HEK293 (cell line): ENCODE data around the gene CELA1.

Experiments
- CTCF ChIA-PET: fragments of 350-600 bp; formaldehyde crosslinking; extraction: SDS; loops from one replicate; lab custom pipeline; 2021; ENCODE audit warnings: antibody characterized with exemption; lab: Yijun Ruan, JAX
- POLR2A ChIA-PET: fragments of 300-600 bp; formaldehyde crosslinking; extraction: SDS; loops from one replicate; lab custom pipeline; 2020; ENCODE audit warnings: antibody characterized with exemption, inconsistent platforms; lab: Yijun Ruan, JAX
- H3K27ac ChIP-seq: fragments of 200-500 bp; sonication (Bioruptor generic); 2 replicates; pipeline ENCODE4 v1.5.1; 2014; ENCODE audit warnings: low read depth, low read length, control low read depth, inconsistent platforms; ENCODE audit errors: extremely low read depth
- H3K36me3 ChIP-seq, 2 experiments: fragments of 200-500 bp in 1 of 2; sonication (Bioruptor generic) in 1 of 2; 1 replicate in 1 of 2; 2 replicates in 1 of 2; pipeline ENCODE4 v1.5.1; 2014 to 2017; ENCODE audit warnings: inconsistent platforms in 2 of 2, low read length in 2 of 2; ENCODE audit not compliant: control insufficient read depth in 2 of 2, insufficient read depth in 1 of 2
- H3K4me1 ChIP-seq: fragments of 200-500 bp; sonication (Bioruptor generic); 2 replicates; pipeline ENCODE4 v1.5.1; 2014; ENCODE audit warnings: mild to moderate bottlenecking, low read length, inconsistent platforms; ENCODE audit not compliant: control insufficient read depth, insufficient read depth
- H3K4me3 ChIP-seq: 2 replicates; pipeline ENCODE4 v1.5.1; 2011; ENCODE audit warnings: low read depth, mild to moderate bottlenecking, control low read depth, low read length, moderate library complexity
- H3K9me3 ChIP-seq: fragments of 200-500 bp; sonication (Bioruptor generic); 2 replicates; pipeline ENCODE4 v1.5.1; 2014; ENCODE audit warnings: low read depth, low read length, inconsistent platforms; ENCODE audit not compliant: control insufficient read depth, insufficient read depth
- BCL11B ChIP-seq: fragments of 450-650 bp; formaldehyde crosslinking; IDR thresholded peaks from 2 replicates; pipeline ENCODE4 v1.5.1; 2016; ENCODE audit warnings: low read depth, missing biosample characterization, missing genetic modification characterization
- KLF1 ChIP-seq: fragments of 450-650 bp; formaldehyde crosslinking; IDR thresholded peaks from 2 replicates; pipeline ENCODE4 v1.5.1; 2016; ENCODE audit warnings: missing biosample characterization, missing genetic modification characterization
- KLF8 ChIP-seq: fragments of 450-650 bp; formaldehyde crosslinking; IDR thresholded peaks from 2 replicates; pipeline ENCODE4 v1.5.1; 2016; ENCODE audit warnings: missing biosample characterization, missing genetic modification characterization
- MZF1 ChIP-seq: fragments of 450-650 bp; formaldehyde crosslinking; IDR thresholded peaks from 2 replicates; pipeline ENCODE4 v1.5.1; 2017; ENCODE audit warnings: missing biosample characterization, missing genetic modification characterization, borderline replicate concordance
- SCRT2 ChIP-seq: fragments of 450-650 bp; formaldehyde crosslinking; IDR thresholded peaks from 2 replicates; pipeline ENCODE4 v1.5.1; 2016; ENCODE audit warnings: missing biosample characterization, missing genetic modification characterization
- WT1 ChIP-seq: fragments of 450-650 bp; formaldehyde crosslinking; IDR thresholded peaks from 2 replicates; pipeline ENCODE4 v1.5.1; 2016; ENCODE audit warnings: missing biosample characterization, missing genetic modification characterization
- YY1 ChIP-seq: fragments of 450-650 bp; formaldehyde crosslinking; IDR thresholded peaks from 2 replicates; pipeline ENCODE4 v1.5.1; 2018; ENCODE audit warnings: missing biosample characterization, missing genetic modification characterization
- ZBTB7A ChIP-seq: fragments of 450-650 bp; formaldehyde crosslinking; IDR thresholded peaks from 2 replicates; pipeline ENCODE4 v1.5.1; 2016; ENCODE audit warnings: low read depth, missing biosample characterization, missing genetic modification characterization
- ZNF16 ChIP-seq: fragments of 450-650 bp; formaldehyde crosslinking; IDR thresholded peaks from 2 replicates; pipeline ENCODE4 v1.5.1; 2016; ENCODE audit warnings: low read depth, missing biosample characterization, missing genetic modification characterization
- ZNF48 ChIP-seq: fragments of 450-650 bp; formaldehyde crosslinking; IDR thresholded peaks from 2 replicates; pipeline ENCODE4 v1.5.1; 2016; ENCODE audit warnings: missing biosample characterization, missing genetic modification characterization
- ZNF514 ChIP-seq: fragments of 450-650 bp; formaldehyde crosslinking; IDR thresholded peaks from 2 replicates; pipeline ENCODE4 v1.5.1; 2016; ENCODE audit warnings: missing biosample characterization, missing genetic modification characterization
- ZNF623 ChIP-seq: fragments of 450-650 bp; formaldehyde crosslinking; IDR thresholded peaks from 2 replicates; pipeline ENCODE4 v1.5.1; 2016; ENCODE audit warnings: missing biosample characterization, missing genetic modification characterization
- ZSCAN30 ChIP-seq: fragments of 450-650 bp; IDR thresholded peaks from 2 replicates; pipeline ENCODE4 v1.5.1; 2018; ENCODE audit warnings: missing biosample characterization, mild to moderate bottlenecking, missing genetic modification characterization, moderate library complexity
- TF ChIP-seq, protein P1 (sequence below): fragments of 450-650 bp; formaldehyde crosslinking; IDR thresholded peaks from 2 replicates; pipeline ENCODE4 v1.5.1; 2016; ENCODE audit warnings: missing biosample characterization, missing genetic modification characterization
- TF ChIP-seq, protein P2 (sequence below): fragments of 450-650 bp; formaldehyde crosslinking; IDR thresholded peaks from 2 replicates; pipeline ENCODE4 v1.5.1; 2016; ENCODE audit warnings: missing biosample characterization, missing genetic modification characterization
- TF ChIP-seq, protein P3 (sequence below): fragments of 450-650 bp; formaldehyde crosslinking; IDR thresholded peaks from 2 replicates; pipeline ENCODE4 v1.5.1; 2016; ENCODE audit warnings: missing biosample characterization, missing genetic modification characterization
- TF ChIP-seq, protein P4 (sequence below): fragments of 450-650 bp; formaldehyde crosslinking; IDR thresholded peaks from 2 replicates; pipeline ENCODE4 v1.5.1; 2016; ENCODE audit warnings: missing biosample characterization, missing genetic modification characterization
- TF ChIP-seq, protein P5 (sequence below): fragments of 450-650 bp; formaldehyde crosslinking; IDR thresholded peaks from 2 replicates; pipeline ENCODE4 v1.5.1; 2017; ENCODE audit warnings: missing biosample characterization, missing genetic modification characterization
- TF ChIP-seq, protein P6 (sequence below): fragments of 450-650 bp; formaldehyde crosslinking; IDR thresholded peaks from 2 replicates; pipeline ENCODE4 v1.5.1; 2016; ENCODE audit warnings: missing biosample characterization, missing genetic modification characterization, low read depth
- TF ChIP-seq, protein P7 (sequence below): fragments of 450-650 bp; formaldehyde crosslinking; IDR thresholded peaks from 2 replicates; pipeline ENCODE4 v1.5.1; 2016; ENCODE audit warnings: missing biosample characterization, missing genetic modification characterization

Gene CELA1

DNA sequence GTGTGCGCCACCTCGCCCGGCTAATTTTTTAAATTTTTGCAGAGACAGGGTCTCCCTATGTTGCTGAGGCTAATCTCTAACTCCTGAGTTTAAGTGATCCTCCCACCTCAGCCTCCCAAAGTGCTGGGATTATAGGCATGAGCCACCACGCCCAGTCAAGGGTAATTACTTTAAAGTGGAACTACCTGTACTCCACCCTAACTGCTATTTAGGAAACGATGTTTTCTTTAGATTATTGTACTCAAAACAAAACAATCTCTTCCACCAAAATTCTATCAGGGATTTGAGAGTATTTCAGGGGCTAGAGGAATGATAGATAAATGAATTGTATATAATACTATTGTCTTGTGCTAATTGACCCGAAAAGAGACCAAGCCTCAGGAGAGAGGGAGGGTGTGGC lies 12.9 kb downstream of the CELA1 start:
- peaks cover 3% of the 10 kb centered on the region; the same call in 1 of the 2 replicates for H3K4me1 ChIP-seq
- H3K9me3 ChIP-seq = no peaks in the 10 kb centered on the region
- POLR2A ChIA-PET = no interaction called here
- no peak overlapping the region for H3K27ac ChIP-seq
- no peaks in the 10 kb centered on the region for H3K36me3 ChIP-seq
- H3K4me3 ChIP-seq = no peak overlapping the region
- CTCF ChIA-PET = interaction anchor here (0.6 to 1.0 kb wide), 2 partner anchors 24 to 85 kb away, joined by 4 read pairs; no protein-coding TSS in a partner anchor
- no peak for TF ChIP-seq BCL11B (tag by site-specific recombination)
- TF ChIP-seq ZNF514 (tag by site-specific recombination) = no peak
- no peak for TF ChIP-seq ZBTB7A (tag by site-specific recombination)
- no peak for TF ChIP-seq ZNF48
- no peak for TF ChIP-seq ZNF16 (tag by site-specific recombination)
- TF ChIP-seq, protein P1, sequence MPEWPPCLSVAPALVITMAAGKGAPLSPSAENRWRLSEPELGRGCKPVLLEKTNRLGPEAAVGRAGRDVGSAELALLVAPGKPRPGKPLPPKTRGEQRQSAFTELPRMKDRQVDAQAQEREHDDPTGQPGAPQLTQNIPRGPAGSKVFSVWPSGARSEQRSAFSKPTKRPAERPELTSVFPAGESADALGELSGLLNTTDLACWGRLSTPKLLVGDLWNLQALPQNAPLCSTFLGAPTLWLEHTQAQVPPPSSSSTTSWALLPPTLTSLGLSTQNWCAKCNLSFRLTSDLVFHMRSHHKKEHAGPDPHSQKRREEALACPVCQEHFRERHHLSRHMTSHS (tag by site-specific recombination) = no peak
- TF ChIP-seq WT1 = peak; percentile 42
- TF ChIP-seq SCRT2 = no peak
- TF ChIP-seq, protein P2, sequence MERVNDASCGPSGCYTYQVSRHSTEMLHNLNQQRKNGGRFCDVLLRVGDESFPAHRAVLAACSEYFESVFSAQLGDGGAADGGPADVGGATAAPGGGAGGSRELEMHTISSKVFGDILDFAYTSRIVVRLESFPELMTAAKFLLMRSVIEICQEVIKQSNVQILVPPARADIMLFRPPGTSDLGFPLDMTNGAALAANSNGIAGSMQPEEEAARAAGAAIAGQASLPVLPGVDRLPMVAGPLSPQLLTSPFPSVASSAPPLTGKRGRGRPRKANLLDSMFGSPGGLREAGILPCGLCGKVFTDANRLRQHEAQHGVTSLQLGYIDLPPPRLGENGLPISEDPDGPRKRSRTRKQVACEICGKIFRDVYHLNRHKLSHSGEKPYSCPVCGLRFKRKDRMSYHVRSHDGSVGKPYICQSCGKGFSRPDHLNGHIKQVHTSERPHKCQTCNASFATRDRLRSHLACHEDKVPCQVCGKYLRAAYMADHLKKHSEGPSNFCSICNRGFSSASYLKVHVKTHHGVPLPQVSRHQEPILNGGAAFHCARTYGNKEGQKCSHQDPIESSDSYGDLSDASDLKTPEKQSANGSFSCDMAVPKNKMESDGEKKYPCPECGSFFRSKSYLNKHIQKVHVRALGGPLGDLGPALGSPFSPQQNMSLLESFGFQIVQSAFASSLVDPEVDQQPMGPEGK (tag by site-specific recombination) = no peak
- TF ChIP-seq, protein P3, sequence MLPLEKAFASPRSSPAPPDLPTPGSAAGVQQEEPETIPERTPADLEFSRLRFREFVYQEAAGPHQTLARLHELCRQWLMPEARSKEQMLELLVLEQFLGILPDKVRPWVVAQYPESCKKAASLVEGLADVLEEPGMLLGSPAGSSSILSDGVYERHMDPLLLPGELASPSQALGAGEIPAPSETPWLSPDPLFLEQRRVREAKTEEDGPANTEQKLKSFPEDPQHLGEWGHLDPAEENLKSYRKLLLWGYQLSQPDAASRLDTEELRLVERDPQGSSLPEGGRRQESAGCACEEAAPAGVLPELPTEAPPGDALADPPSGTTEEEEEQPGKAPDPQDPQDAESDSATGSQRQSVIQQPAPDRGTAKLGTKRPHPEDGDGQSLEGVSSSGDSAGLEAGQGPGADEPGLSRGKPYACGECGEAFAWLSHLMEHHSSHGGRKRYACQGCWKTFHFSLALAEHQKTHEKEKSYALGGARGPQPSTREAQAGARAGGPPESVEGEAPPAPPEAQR (tag by site-specific recombination) = no peak
- peak; percentile 94 for TF ChIP-seq KLF1 (tag by site-specific recombination)
- TF ChIP-seq MZF1 = no peak
- TF ChIP-seq, protein P4, sequence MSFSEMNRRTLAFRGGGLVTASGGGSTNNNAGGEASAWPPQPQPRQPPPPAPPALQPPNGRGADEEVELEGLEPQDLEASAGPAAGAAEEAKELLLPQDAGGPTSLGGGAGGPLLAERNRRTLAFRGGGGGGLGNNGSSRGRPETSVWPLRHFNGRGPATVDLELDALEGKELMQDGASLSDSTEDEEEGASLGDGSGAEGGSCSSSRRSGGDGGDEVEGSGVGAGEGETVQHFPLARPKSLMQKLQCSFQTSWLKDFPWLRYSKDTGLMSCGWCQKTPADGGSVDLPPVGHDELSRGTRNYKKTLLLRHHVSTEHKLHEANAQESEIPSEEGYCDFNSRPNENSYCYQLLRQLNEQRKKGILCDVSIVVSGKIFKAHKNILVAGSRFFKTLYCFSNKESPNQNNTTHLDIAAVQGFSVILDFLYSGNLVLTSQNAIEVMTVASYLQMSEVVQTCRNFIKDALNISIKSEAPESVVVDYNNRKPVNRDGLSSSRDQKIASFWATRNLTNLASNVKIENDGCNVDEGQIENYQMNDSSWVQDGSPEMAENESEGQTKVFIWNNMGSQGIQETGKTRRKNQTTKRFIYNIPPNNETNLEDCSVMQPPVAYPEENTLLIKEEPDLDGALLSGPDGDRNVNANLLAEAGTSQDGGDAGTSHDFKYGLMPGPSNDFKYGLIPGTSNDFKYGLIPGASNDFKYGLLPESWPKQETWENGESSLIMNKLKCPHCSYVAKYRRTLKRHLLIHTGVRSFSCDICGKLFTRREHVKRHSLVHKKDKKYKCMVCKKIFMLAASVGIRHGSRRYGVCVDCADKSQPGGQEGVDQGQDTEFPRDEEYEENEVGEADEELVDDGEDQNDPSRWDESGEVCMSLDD = no peak
- TF ChIP-seq ZSCAN30 (tag by site-specific recombination) = no peak
- no peak for TF ChIP-seq ZNF623 (tag by site-specific recombination)
- TF ChIP-seq YY1 (tag by site-specific recombination) = no peak
- TF ChIP-seq, protein P5, sequence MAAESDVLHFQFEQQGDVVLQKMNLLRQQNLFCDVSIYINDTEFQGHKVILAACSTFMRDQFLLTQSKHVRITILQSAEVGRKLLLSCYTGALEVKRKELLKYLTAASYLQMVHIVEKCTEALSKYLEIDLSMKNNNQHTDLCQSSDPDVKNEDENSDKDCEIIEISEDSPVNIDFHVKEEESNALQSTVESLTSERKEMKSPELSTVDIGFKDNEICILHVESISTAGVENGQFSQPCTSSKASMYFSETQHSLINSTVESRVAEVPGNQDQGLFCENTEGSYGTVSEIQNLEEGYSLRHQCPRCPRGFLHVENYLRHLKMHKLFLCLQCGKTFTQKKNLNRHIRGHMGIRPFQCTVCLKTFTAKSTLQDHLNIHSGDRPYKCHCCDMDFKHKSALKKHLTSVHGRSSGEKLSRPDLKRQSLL (tag by site-specific recombination) = no peak
- TF ChIP-seq, protein P6, sequence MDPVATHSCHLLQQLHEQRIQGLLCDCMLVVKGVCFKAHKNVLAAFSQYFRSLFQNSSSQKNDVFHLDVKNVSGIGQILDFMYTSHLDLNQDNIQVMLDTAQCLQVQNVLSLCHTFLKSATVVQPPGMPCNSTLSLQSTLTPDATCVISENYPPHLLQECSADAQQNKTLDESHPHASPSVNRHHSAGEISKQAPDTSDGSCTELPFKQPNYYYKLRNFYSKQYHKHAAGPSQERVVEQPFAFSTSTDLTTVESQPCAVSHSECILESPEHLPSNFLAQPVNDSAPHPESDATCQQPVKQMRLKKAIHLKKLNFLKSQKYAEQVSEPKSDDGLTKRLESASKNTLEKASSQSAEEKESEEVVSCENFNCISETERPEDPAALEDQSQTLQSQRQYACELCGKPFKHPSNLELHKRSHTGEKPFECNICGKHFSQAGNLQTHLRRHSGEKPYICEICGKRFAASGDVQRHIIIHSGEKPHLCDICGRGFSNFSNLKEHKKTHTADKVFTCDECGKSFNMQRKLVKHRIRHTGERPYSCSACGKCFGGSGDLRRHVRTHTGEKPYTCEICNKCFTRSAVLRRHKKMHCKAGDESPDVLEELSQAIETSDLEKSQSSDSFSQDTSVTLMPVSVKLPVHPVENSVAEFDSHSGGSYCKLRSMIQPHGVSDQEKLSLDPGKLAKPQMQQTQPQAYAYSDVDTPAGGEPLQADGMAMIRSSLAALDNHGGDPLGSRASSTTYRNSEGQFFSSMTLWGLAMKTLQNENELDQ (tag by site-specific recombination) = no peak
- TF ChIP-seq, protein P7, sequence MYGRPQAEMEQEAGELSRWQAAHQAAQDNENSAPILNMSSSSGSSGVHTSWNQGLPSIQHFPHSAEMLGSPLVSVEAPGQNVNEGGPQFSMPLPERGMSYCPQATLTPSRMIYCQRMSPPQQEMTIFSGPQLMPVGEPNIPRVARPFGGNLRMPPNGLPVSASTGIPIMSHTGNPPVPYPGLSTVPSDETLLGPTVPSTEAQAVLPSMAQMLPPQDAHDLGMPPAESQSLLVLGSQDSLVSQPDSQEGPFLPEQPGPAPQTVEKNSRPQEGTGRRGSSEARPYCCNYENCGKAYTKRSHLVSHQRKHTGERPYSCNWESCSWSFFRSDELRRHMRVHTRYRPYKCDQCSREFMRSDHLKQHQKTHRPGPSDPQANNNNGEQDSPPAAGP (tag by site-specific recombination) = peak; percentile 28; the same call in 1 of the 2 replicates
- no peak for TF ChIP-seq KLF8 (tag by site-specific recombination)
